Psoas muscle (tissue), 8 donors: Measurements from ENCODE around the gene DNAH9. TPM values are rescaled to one million over a fixed set of nuclear protein-coding genes. Genes with fewer than 3 reads are reported as not detected.

Experiments
- ATAC-seq, 4 donors: fragments of 200-7000 bp; cut with Tn5 transposase; one replicate each; pipeline ENCODE4 v1.9.1; 2020; ENCODE audit warnings: moderate library complexity in 3 of 4, mild to moderate bottlenecking in 2 of 4
- DNase-seq, 2 donors: peaks; one replicate each; pipeline ENCODE4 v3.0.0-alpha.2; 2020
- H3K27ac ChIP-seq: fragments of 200-600 bp; one replicate; pipeline ENCODE4 v1.8.0; 2022
- H3K27me3 ChIP-seq, 3 donors: fragments of 200-600 bp in 1 of 3; one replicate each; pipeline versions ENCODE4 v1.6.1 to v1.8.0; 2013 to 2022; ENCODE audit warnings: low read length in 2 of 3, mild to moderate bottlenecking in 2 of 3, moderate library complexity in 1 of 3; ENCODE audit not compliant: insufficient read depth in 3 of 3
- H3K36me3 ChIP-seq, 2 donors: fragments of 200-600 bp in 1 of 2; one replicate each; pipeline versions ENCODE4 v1.6.1 to v1.8.0; 2013 to 2022; ENCODE audit warnings: low read depth in 1 of 2, mild to moderate bottlenecking in 1 of 2, moderate library complexity in 1 of 2; ENCODE audit not compliant: insufficient read depth in 1 of 2
- H3K4me1 ChIP-seq: fragments of 200-600 bp; one replicate; pipeline ENCODE4 v1.8.0; 2022
- H3K4me3 ChIP-seq: fragments of 200-600 bp; one replicate; pipeline ENCODE4 v1.8.0; 2022; ENCODE audit warnings: mild to moderate bottlenecking
- H3K9me3 ChIP-seq: fragments of 200-600 bp; one replicate; pipeline ENCODE4 v1.8.0; 2022
- WGBS, 3 donors: extraction: QIAGEN DNeasy Blood & Tissue Kit; methylation state at CpG; one replicate each; pipeline versions ENCODE4 v1.1.6 to v1.1.7; 2013; 5-methylcytosine and 5-hydroxymethylcytosine counted together
- intact Hi-C, 2 donors: fragments of 100-400 bp; cut with DNase I; formaldehyde crosslinking; loops; one replicate each; pipeline versions ENCODE4 v1.11.0 to v1.14.2; 2022
- polyA plus RNA-seq, 3 donors: library from polyadenylated mRNA; stranded (reverse); fragments of 200-250 nt; gene quantifications; one replicate each; pipeline ENCODE4 v1.2.3, GENCODE V29; 2013
- total RNA-seq, 4 donors: library from RNA; stranded (reverse); fragmentation: NEBNext Ultra II Directional in 2 of 4; extraction: Animal tissue kit (Norgen Biotek cat#: 25700) in 2 of 4; gene quantifications; one replicate each; pipeline versions ENCODE4 v1.2.1 to v1.2.4, GENCODE V29; 2021 to 2023
- TF ChIP-seq, protein P1 (sequence below): fragments of 200-600 bp; IDR thresholded peaks from one replicate; pipeline ENCODE4 v1.8.0; 2022; ENCODE audit warnings: antibody characterized with exemption
- donor health status: healthy with polysubstance abuse.
- donor health status: DM: no; HTN: no; CAD: no; lungs with moderate emphysema.
- donor health status: Bipolar disorder and iron deficiency.
- donor health status: healthy.
- donor health status: DM: yes; HTN: yes; CAD: no.
- donor health status: DM: no; HTN: no; CAD: no.
- donor health status: DM: no; HTN: no; CAD: no.
- donor health status: DM: yes; HTN: yes; CAD: no.

Gene DNAH9
- total and polyA plus RNA-seq, 7 donors: 0.01 to 0.05 TPM; not detected in 5

DNA sequence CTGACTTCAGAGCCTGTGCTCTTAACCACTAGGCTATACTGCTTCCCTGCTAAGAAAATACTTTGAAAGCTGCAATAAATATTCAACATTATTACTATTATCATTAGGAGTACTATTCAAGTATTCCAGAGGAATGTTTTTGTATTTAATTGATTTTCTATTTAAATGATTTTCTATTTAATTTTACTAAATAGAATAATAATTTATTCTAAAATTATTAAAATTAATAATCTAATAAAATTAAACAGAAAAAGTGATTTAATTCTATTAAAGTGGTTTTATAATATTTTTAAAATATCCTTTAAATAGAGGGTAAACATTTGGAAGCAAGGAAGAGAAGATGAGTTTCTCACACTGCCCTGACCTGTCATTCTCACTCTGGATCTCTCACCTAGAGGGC is 173.8 kb downstream of the DNAH9 start:
- no peak overlapping the region for H3K4me3 ChIP-seq
- no peaks in the 10 kb centered on the region for H3K36me3 ChIP-seq
- DNase-seq: no peak
- H3K9me3 ChIP-seq: no peaks in the 10 kb centered on the region
- intact Hi-C loops: no loop called here
- ATAC-seq: no peak
- H3K27me3 ChIP-seq: peaks cover 0 to 3% (median 0%) of the 10 kb centered on the region in 3 donors
- TF ChIP-seq, protein P1, sequence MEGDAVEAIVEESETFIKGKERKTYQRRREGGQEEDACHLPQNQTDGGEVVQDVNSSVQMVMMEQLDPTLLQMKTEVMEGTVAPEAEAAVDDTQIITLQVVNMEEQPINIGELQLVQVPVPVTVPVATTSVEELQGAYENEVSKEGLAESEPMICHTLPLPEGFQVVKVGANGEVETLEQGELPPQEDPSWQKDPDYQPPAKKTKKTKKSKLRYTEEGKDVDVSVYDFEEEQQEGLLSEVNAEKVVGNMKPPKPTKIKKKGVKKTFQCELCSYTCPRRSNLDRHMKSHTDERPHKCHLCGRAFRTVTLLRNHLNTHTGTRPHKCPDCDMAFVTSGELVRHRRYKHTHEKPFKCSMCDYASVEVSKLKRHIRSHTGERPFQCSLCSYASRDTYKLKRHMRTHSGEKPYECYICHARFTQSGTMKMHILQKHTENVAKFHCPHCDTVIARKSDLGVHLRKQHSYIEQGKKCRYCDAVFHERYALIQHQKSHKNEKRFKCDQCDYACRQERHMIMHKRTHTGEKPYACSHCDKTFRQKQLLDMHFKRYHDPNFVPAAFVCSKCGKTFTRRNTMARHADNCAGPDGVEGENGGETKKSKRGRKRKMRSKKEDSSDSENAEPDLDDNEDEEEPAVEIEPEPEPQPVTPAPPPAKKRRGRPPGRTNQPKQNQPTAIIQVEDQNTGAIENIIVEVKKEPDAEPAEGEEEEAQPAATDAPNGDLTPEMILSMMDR: no peak
- H3K4me1 ChIP-seq: no peaks in the 10 kb centered on the region
- no peak overlapping the region for H3K27ac ChIP-seq

DNA sequence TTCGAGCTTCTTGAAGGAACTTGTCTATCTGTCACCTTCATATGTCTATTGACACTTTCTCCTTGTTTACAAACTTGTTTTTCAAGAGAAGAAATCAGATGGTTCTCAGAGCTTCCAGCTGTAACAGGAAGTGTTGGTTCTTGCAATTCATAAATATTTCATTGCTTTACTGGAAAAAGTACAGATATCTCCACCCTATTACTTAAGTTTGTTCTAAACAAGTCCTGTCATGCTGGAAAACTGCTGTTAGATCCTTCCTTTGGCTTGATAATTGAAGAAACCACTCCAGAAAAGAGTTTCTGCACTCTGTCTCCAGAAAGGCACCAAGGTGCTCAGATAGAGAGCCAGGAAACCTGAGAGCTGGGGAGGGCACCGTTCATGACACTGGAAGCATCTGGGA is 181.6 kb downstream of the DNAH9 start:
- intact Hi-C loops: no loop called here
- TF ChIP-seq, protein P1: no peak

DNA sequence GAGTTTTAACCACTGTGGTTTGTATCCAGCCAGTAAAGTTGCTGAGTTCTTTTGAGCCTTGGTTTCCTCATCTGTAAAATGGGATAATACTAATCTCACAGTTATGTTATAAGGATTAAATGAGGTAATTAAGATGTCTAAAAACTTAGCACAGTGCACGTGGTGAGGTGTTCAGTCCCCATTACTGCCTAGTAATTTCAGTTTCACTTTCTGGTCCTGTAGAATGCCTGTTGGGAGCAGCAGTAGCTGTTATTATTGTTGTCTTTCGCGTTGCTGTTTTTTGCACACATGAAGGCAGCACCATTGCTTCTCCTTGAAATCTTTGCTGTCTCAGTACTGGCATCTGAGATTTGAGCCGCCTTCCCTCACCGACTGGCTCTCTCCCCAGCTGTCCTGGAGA is 182.4 kb downstream of the DNAH9 start:
- no peak for DNase-seq
- H3K27ac ChIP-seq: no peak overlapping the region

More for the DNA sequence above, 181.6 kb downstream of the DNAH9 start:
- no peak overlapping the region for H3K4me3 ChIP-seq
- DNase-seq: no peak
- no peak overlapping the region for H3K27ac ChIP-seq
- no peaks in the 10 kb centered on the region for H3K36me3 ChIP-seq
- ATAC-seq: no peak
- H3K4me1 ChIP-seq: no peaks in the 10 kb centered on the region
- 57 to 59% (median 58%) methylated on average over 2 of the region's 2 CpGs for WGBS, 3 donors
- H3K27me3 ChIP-seq: peaks cover 0 to 3% (median 0%) of the 10 kb centered on the region in 3 donors
- no peaks in the 10 kb centered on the region for H3K9me3 ChIP-seq

DNA sequence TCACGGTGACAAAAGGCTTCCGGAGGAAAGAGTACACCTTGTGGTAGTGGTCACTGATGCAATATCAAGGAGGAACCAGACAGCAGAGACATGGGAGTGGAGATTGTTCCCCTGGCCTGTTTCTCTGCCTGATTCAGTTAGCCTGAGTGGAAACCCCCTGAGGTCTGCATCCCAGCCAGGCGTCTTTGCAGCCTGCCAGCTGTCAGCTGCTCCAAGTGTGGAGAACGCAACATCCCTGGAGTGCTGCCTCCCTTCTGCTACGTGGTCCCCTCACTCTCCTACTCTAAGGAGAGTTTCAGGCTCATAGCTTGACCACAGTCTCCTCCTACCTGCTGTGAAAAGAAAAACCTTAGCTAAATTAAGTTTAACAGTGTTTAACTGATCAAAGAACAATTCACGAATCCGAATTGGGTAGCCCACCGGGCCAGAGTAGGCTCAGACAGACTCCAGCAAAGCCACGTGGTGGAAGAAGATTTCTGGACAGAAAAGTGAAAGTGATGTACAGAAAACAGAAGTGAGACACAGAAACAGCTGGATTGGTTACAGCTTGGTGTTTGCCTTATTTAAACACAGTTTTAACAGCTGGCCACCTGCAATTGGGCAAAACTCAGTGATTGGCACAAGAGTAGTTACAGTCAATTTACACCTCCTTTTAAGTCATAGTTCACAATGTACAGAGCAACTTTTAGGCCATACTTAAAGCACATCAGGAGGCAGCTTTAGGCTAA is 188.6 kb downstream of the DNAH9 start:
- Histone ChIP-seq H3K27me3 (no peaks in the 10 kb centered on the region), H3K4me1 (no peaks in the 10 kb centered on the region), H3K36me3 (no peaks in the 10 kb centered on the region), H3K27ac (no peak overlapping the region), H3K9me3 (no peaks in the 10 kb centered on the region), H3K4me3 (no peak overlapping the region)
- intact Hi-C loops: no loop called here
- ATAC-seq: no peak
- no peak for DNase-seq
- 40 to 48% (median 41%) methylated on average over 9 of the region's 9 CpGs for WGBS, 3 donors
- TF ChIP-seq, protein P1: no peak

More for the DNA sequence above, 182.4 kb downstream of the DNAH9 start:
- Histone ChIP-seq H3K9me3 (no peaks in the 10 kb centered on the region), H3K36me3 (no peaks in the 10 kb centered on the region), H3K4me1 (no peaks in the 10 kb centered on the region), H3K27me3 (peaks cover 0 to 3% (median 0%) of the 10 kb centered on the region in 3 donors), H3K4me3 (no peak overlapping the region)
- TF ChIP-seq, protein P1: no peak
- intact Hi-C loops: no loop called here
- no peak for ATAC-seq
- WGBS, 3 donors: 70 to 73% (median 72%) methylated on average over 5 of the region's 5 CpGs

DNA sequence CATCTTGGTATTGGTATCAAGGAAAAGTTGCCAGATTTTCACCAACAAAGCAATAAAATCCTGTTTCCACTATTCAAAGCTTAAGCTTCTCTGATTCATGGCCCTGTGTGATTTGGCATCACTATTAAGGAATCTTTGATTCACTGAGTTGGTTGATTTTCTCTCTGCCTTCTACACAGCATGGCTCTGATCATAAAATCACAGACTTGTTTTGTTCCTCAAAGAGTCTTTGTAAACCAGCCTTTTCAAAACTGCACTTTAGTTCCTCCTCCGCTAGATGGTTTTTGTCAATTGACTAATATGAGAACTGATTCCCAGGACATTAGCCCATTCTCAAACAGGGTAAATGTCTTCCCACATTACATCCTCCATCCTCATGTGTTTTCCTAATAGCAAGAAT is 197.6 kb downstream of the DNAH9 start:
- ATAC-seq (no peak), DNase-seq (no peak)
- Histone ChIP-seq H3K4me3 (no peak overlapping the region), H3K27me3 (peaks cover 0 to 5% (median 0%) of the 10 kb centered on the region in 3 donors), H3K36me3 (no peaks in the 10 kb centered on the region), H3K27ac (no peak overlapping the region), H3K4me1 (no peaks in the 10 kb centered on the region), H3K9me3 (no peaks in the 10 kb centered on the region)
- TF ChIP-seq, protein P1: no peak
- WGBS, 3 donors: 78 to 92% (median 91%) methylated on average over 1 of the region's 1 CpG
- intact Hi-C loops: no loop called here
